ENCODE data around the gene NID1.
A peak's percentile ranks its signal among the peaks of the same experiment; 100 is the strongest.
"Not testable (repeated sequence)": the region's sequence is repeated elsewhere in the genome, so short reads cannot be mapped to it uniquely, and the experiment has no call there.

The NID1 gene

DNA sequence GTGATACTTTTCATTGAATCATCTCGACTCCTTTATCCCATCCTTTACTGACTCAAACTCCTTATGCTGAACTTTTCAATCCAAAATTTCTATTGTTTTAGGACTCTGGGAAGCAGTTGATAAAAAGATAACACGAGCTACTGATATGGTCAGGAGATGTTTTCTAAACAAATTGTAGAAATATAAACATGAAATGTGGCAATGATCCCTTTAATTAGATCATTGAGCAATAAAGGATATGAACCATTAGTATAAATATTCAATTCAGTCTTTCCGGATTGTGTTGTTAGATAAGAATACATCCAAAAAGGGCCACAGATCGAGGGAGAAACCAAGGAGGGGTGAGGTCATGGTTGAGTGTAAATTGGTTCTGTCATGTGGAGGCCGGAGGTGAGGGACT is 88.4 kb downstream of the NID1 start:
- Histone ChIP-seq H3K79me2 (no peaks in the 10 kb centered on the region), H3K27me3 (ENCODE audit: control insufficient read depth, insufficient read depth, low read length) (peaks cover 3% of the 10 kb centered on the region), H3K9me3 (ENCODE audit: control insufficient read depth, low read length) (no peaks in the 10 kb centered on the region), H3K36me3 (ENCODE audit: control insufficient read depth, insufficient read depth, low read length) (no peaks in the 10 kb centered on the region), H3K4me1 (no peaks in the 10 kb centered on the region), H3K4me2 (ENCODE audit: low read length) (no peak overlapping the region), H3K4me3 (ENCODE audit: low read depth, low read length) (no peak overlapping the region), H2AFZ (no peak overlapping the region), H3K27ac (no peak overlapping the region), H3K9ac (no peak overlapping the region)
- TF ChIP-seq CTCF (IDR thresholded peaks at IDR 0.05), result no peak

- no peak for TF ChIP-seq CTCF (IDR thresholded peaks at IDR 0.05)
- H3K27ac ChIP-seq, result no peak overlapping the region
- no peak overlapping the region for H3K4me3 ChIP-seq (ENCODE audit: low read depth, low read length)
- H3K27me3 ChIP-seq (ENCODE audit: control insufficient read depth, insufficient read depth, low read length), result peaks cover 3% of the 10 kb centered on the region
- no peak overlapping the region for H3K4me2 ChIP-seq (ENCODE audit: low read length)
- no peak overlapping the region for H3K9ac ChIP-seq
- H3K9me3 ChIP-seq (ENCODE audit: control insufficient read depth, low read length), result no peaks in the 10 kb centered on the region
- no peaks in the 10 kb centered on the region for H3K79me2 ChIP-seq
- H3K4me1 ChIP-seq, result no peaks in the 10 kb centered on the region
- no peaks in the 10 kb centered on the region for H3K36me3 ChIP-seq (ENCODE audit: control insufficient read depth, insufficient read depth, low read length)
- no peak overlapping the region for H2AFZ ChIP-seq
Measured at GRCh38 chr1:235974616-235975015, 90.3 kb downstream of the NID1 start.

DNA sequence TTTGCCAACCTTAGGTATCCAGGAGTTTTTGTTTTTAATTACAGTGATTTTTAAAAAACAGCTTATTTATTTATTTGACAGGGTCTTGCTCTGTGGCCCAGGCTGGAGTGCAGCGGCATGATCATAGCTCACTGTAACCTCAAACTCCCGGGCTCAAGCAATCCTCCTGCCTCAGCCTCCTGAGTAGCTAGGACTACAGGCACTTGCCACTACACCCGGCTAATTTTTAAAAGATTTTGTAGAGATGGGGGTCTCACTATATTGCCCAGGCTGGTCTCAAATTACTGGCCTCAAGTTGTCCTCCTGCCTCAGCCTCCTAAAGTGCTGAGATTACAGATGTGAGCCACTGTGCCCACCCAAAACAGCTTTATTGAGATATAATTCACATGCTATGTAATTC is 92.2 kb downstream of the NID1 start:
- not testable (repeated sequence) for H3K9me3 ChIP-seq (ENCODE audit: control insufficient read depth, low read length); H3K9ac ChIP-seq; H3K4me3 ChIP-seq (ENCODE audit: low read depth, low read length); H3K79me2 ChIP-seq; H3K27me3 ChIP-seq (ENCODE audit: control insufficient read depth, insufficient read depth, low read length); H3K36me3 ChIP-seq (ENCODE audit: control insufficient read depth, insufficient read depth, low read length); H3K4me2 ChIP-seq (ENCODE audit: low read length); H3K4me1 ChIP-seq; H2AFZ ChIP-seq
- H3K27ac ChIP-seq, result peak overlapping the region; percentile 73

- no peak for TF ChIP-seq CTCF (IDR thresholded peaks at IDR 0.05)
- no peak overlapping the region for H3K9ac ChIP-seq
- H3K27ac ChIP-seq, result peak overlapping the region; percentile 73
- H3K79me2 ChIP-seq, result no peaks in the 10 kb centered on the region
- H3K4me3 ChIP-seq (ENCODE audit: low read depth, low read length), result no peak overlapping the region
- peak overlapping the region; percentile 54 for H3K4me2 ChIP-seq (ENCODE audit: low read length)
- H3K36me3 ChIP-seq (ENCODE audit: control insufficient read depth, insufficient read depth, low read length), result no peaks in the 10 kb centered on the region
- H3K9me3 ChIP-seq (ENCODE audit: control insufficient read depth, low read length), result no peaks in the 10 kb centered on the region
- H3K4me1 ChIP-seq, result no peaks in the 10 kb centered on the region
- H2AFZ ChIP-seq, result peak overlapping the region; percentile 85
- H3K27me3 ChIP-seq (ENCODE audit: control insufficient read depth, insufficient read depth, low read length), result peaks cover 3% of the 10 kb centered on the region
Measured at GRCh38 chr1:235972311-235972689, 92.6 kb downstream of the NID1 start.

GRCh38 chr1:235971571-235972310 is 93.1 kb downstream of the NID1 start:
- Histone ChIP-seq H2AFZ (peak overlapping the region; percentile 85), H3K79me2 (no peaks in the 10 kb centered on the region), H3K4me2 (ENCODE audit: low read length) (peak overlapping the region; percentile 54), H3K9ac (no peak overlapping the region), H3K36me3 (ENCODE audit: control insufficient read depth, insufficient read depth, low read length) (no peaks in the 10 kb centered on the region), H3K4me3 (ENCODE audit: low read depth, low read length) (no peak overlapping the region), H3K9me3 (ENCODE audit: control insufficient read depth, low read length) (no peaks in the 10 kb centered on the region), H3K4me1 (no peaks in the 10 kb centered on the region), H3K27me3 (ENCODE audit: control insufficient read depth, insufficient read depth, low read length) (peaks cover 3% of the 10 kb centered on the region), H3K27ac (peak overlapping the region; percentile 73)
- TF ChIP-seq CTCF (IDR thresholded peaks at IDR 0.05), result peak; percentile 59

Measured in parathyroid adenoma (tissue), 2 donors.